NCI-H1092 treated with DMSO at 0.1 percent for 48 hours (cell line): ENCODE results near the gene DENND5B.

Experiments
- DNase-seq: peaks from one replicate; lab custom pipeline; 2025; lab: John Stamatoyannopoulos, UW

The DENND5B gene

GRCh38 chr12:31471823-31472222 is 119.1 kb downstream of the DENND5B start:
- no peak for DNase-seq

- no peak for DNase-seq
Observed at GRCh38 chr12:31471051-31471450, 119.9 kb downstream of the DENND5B start.

GRCh38 chr12:31470459-31470858 is 120.5 kb downstream of the DENND5B start:
- DNase-seq, result no peak

GRCh38 chr12:31466768-31467167 is 124.2 kb downstream of the DENND5B start:
- DNase-seq, result no peak

- DNase-seq, result no peak
Observed at GRCh38 chr12:31465002-31465401, 125.9 kb downstream of the DENND5B start.

- no peak for DNase-seq
Observed at GRCh38 chr12:31460024-31460423, 130.9 kb downstream of the DENND5B start.

- DNase-seq, result no peak
Observed at GRCh38 chr12:31456562-31456961, 134.4 kb downstream of the DENND5B start.

GRCh38 chr12:31444736-31445135 is 146.2 kb downstream of the DENND5B start:
- no peak for DNase-seq

- DNase-seq, result no peak
Observed at GRCh38 chr12:31440586-31440985, 150.3 kb downstream of the DENND5B start.

GRCh38 chr12:31440134-31440533 is 150.8 kb downstream of the DENND5B start:
- DNase-seq, result no peak

GRCh38 chr12:31431721-31432240 is 159.2 kb downstream of the DENND5B start:
- DNase-seq, result no peak

- no peak for DNase-seq
Observed at GRCh38 chr12:31423405-31423804, 167.5 kb downstream of the DENND5B start.

GRCh38 chr12:31412292-31412801 is 178.6 kb downstream of the DENND5B start:
- no peak for DNase-seq

- DNase-seq, result no peak
Observed at GRCh38 chr12:31408763-31409162, 182.2 kb downstream of the DENND5B start.

GRCh38 chr12:31407562-31407961 is 183.4 kb downstream of the DENND5B start:
- no peak for DNase-seq

GRCh38 chr12:31406345-31406744 is 184.6 kb downstream of the DENND5B start:
- DNase-seq, result no peak

- no peak for DNase-seq
Observed at GRCh38 chr12:31405021-31405420, 185.9 kb downstream of the DENND5B start.

GRCh38 chr12:31403099-31403607 is 187.8 kb downstream of the DENND5B start:
- peak; percentile 69 for DNase-seq

GRCh38 chr12:31393004-31393550 is 197.9 kb downstream of the DENND5B start:
- no peak for DNase-seq

- no peak for DNase-seq
Observed at GRCh38 chr12:31390991-31391390, 199.9 kb downstream of the DENND5B start.

- no peak for DNase-seq
Observed at GRCh38 chr12:31388713-31389112, 202.2 kb downstream of the DENND5B start.

GRCh38 chr12:31387466-31387865 is 203.5 kb downstream of the DENND5B start:
- no peak for DNase-seq

- DNase-seq, result no peak
Observed at GRCh38 chr12:31387011-31387410, 203.9 kb downstream of the DENND5B start.

GRCh38 chr12:31386364-31386777 is 204.6 kb downstream of the DENND5B start:
- no peak for DNase-seq
